Suprapubic skin (tissue), 3 donors: ENCODE results near the gene AMDHD2.

Experiments used
- CTCF ChIP-seq, 2 donors: fragments of 200-600 bp in 1 of 2; fragments of 450-650 bp in 1 of 2; sonication (generic) in 1 of 2; IDR thresholded peaks; one replicate each; pipeline ENCODE4 v1.5.1; 2016 to 2019; ENCODE audit warnings: antibody characterized with exemption in 2 of 2, mild to moderate bottlenecking in 1 of 2, moderate library complexity in 1 of 2
- POLR2A ChIP-seq, 2 donors: fragments of 450-650 bp; IDR thresholded peaks; one replicate each; pipeline ENCODE4 v1.6.1; 2017; ENCODE audit warnings: antibody characterized with exemption in 2 of 2, mild to moderate bottlenecking in 2 of 2, moderate library complexity in 2 of 2

- TF ChIP-seq CTCF (IDR thresholded peaks at IDR 0.05) = no peak
- peak; percentile 30 to 88 for TF ChIP-seq POLR2A (IDR thresholded peaks at IDR 0.05)
Observed at GRCh38 chr16:2513405-2514332, 6.5 kb upstream of the AMDHD2 start, which contains the start of gene ATP6V0C.
